Activated CD4-positive, alpha-beta T cell treated with anti-CD3 and anti-CD28 coated beads, Interleukin-2, amount 10 ng/mL, durations not matched to agents 24 days and 14 days (primary cell): ENCODE data around the gene TMEM40. TPM values are rescaled to one million over a fixed set of nuclear protein-coding genes. Genes with fewer than 3 reads are reported as not detected.
"Not testable (repeated sequence)": the region's sequence is repeated elsewhere in the genome, so short reads cannot be mapped to it uniquely, and the experiment has no call there.

Experiments used
- DNase-seq: peaks from one replicate; pipeline ENCODE4 v3.0.0; 2022
- H3K27ac Mint-ChIP-seq: one replicate; pipeline ENCODE4 v1.8.0; 2022; ENCODE audit warnings: mild to moderate bottlenecking, mixed read lengths
- H3K27me3 Mint-ChIP-seq: one replicate; pipeline ENCODE4 v1.8.0; 2022; ENCODE audit warnings: mixed read lengths
- H3K36me3 Mint-ChIP-seq: one replicate; pipeline ENCODE4 v1.8.0; 2022; ENCODE audit warnings: low read depth, mild to moderate bottlenecking, mixed read lengths
- H3K4me1 Mint-ChIP-seq: one replicate; pipeline ENCODE4 v1.8.0; 2021; ENCODE audit warnings: mixed read lengths
- H3K4me3 Mint-ChIP-seq: one replicate; pipeline ENCODE4 v1.8.0; 2022; ENCODE audit warnings: mild to moderate bottlenecking, moderate library complexity, mixed read lengths
- H3K9me3 Mint-ChIP-seq: one replicate; pipeline ENCODE4 v1.8.0; 2021; ENCODE audit warnings: mixed read lengths
- intact Hi-C: fragments of 100-400 bp; cut with micrococcal nuclease; formaldehyde crosslinking; loops from one replicate; pipeline ENCODE4 v1.15.1; 2023
- total RNA-seq: library from RNA; stranded (reverse); gene quantifications from 2 replicates; pipeline ENCODE4 v1.2.3, GENCODE V29; 2022

The TMEM40 gene
- total RNA-seq, 1 donor from 2014 or later, result not detected

DNA sequence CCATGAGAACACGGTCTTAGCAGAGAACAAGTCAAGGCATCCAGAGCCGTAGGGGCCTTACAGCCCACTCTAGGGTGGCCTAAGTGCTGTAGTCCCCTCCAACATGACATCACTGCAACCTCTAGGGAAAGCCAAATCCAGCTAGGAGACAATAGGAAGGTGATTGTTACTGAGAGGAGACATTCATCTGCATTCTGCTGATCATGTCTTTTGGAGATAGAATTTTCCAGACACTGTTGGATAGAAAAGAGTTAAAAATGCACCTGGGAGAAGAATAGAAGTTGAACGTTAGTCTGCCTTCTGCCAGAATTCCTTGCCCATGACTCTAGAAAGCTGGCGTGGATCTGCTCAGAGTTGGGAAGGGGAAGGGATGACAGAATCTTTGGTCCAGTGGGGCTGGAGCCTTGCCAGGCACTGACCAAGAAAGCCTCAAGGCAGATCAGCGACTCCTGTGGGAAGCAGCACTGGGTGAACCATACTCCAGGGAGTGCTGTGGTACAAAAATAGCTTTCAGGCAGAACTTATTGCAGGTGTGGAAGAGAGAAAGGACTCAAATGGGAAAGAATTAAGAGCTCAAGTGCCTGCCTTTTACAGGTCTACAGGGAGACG lies 50.4 kb downstream of the TMEM40 start:
- Mint-ChIP-seq H3K27ac (no peak overlapping the region), H3K4me1 (no peaks in the 10 kb centered on the region), H3K9me3 (no peaks in the 10 kb centered on the region), H3K36me3 (no peaks in the 10 kb centered on the region), H3K27me3 (peaks cover 8% of the 10 kb centered on the region), H3K4me3 (no peak overlapping the region)
- no peak for DNase-seq
- intact Hi-C loops, result loop anchor here (10.0 kb wide), 1 partner anchor 186 kb away; no protein-coding TSS in a partner anchor

DNA sequence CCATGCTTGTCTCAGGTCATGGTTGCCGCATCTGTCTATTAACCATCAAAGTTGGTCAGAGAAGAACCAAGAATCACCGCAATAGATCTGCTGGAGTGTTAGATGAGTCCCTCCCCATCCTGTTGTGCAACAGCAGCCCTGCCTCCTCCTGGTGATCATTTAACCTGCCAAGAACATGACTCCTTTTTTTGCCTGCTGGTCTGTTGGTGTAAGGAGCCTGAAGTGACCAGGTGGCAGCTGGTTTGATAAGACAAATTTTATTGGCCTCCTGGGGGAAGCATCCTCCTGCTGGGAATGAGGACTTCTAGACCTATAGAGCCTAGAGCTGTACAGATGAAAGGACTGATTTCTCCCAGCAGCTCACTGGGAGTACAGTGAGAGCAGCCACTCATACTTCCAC lies 51.6 kb downstream of the TMEM40 start:
- H3K27ac Mint-ChIP-seq, result no peak overlapping the region
- no peaks in the 10 kb centered on the region for H3K36me3 Mint-ChIP-seq
- H3K9me3 Mint-ChIP-seq, result no peaks in the 10 kb centered on the region
- H3K27me3 Mint-ChIP-seq, result peaks cover 8% of the 10 kb centered on the region
- intact Hi-C loops, result loop anchor here (10.0 kb wide), 1 partner anchor 187 kb away; no protein-coding TSS in a partner anchor
- DNase-seq, result no peak
- no peaks in the 10 kb centered on the region for H3K4me1 Mint-ChIP-seq
- no peak overlapping the region for H3K4me3 Mint-ChIP-seq

- DNase-seq, result peak; percentile 89
- intact Hi-C loops, result loop anchor here (10.0 kb wide), 1 partner anchor 188 kb away; no protein-coding TSS in a partner anchor
- Mint-ChIP-seq H3K27ac (no peak overlapping the region), H3K36me3 (no peaks in the 10 kb centered on the region), H3K27me3 (peaks cover 8% of the 10 kb centered on the region), H3K4me1 (no peaks in the 10 kb centered on the region), H3K9me3 (no peaks in the 10 kb centered on the region), H3K4me3 (no peak overlapping the region)
Measured at GRCh38 chr3:12706504-12707253, 52.4 kb downstream of the TMEM40 start.

DNA sequence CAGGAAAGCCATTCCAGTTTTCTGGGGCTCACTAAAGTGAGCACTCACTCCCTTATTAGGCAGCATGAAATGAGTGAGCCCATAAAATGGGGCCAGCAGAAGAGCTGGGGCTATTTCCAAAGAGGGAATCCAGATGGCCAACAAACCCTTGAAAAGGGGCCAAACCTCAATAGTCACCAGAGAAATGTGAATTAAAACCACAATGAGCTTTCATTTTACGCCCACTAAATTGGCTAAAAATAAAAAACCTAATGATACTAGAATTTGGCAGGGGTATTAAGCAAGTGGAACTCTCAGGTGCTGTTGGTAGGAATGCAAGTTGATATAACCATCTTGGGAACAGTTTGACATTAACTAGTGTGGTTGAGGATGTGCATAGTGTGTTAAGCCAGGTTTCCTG lies 53.1 kb downstream of the TMEM40 start:
- no peaks in the 10 kb centered on the region for H3K4me1 Mint-ChIP-seq
- peaks cover 8% of the 10 kb centered on the region for H3K27me3 Mint-ChIP-seq
- no peaks in the 10 kb centered on the region for H3K9me3 Mint-ChIP-seq
- DNase-seq, result no peak
- H3K36me3 Mint-ChIP-seq, result no peaks in the 10 kb centered on the region
- no peak overlapping the region for H3K4me3 Mint-ChIP-seq
- H3K27ac Mint-ChIP-seq, result no peak overlapping the region
- intact Hi-C loops, result loop anchor here (10.0 kb wide), 1 partner anchor 189 kb away; no protein-coding TSS in a partner anchor

- Mint-ChIP-seq H3K9me3 (no peaks in the 10 kb centered on the region), H3K36me3 (no peaks in the 10 kb centered on the region), H3K27me3 (peaks cover 8% of the 10 kb centered on the region), H3K4me3 (no peak overlapping the region), H3K27ac (no peak overlapping the region), H3K4me1 (no peaks in the 10 kb centered on the region)
- intact Hi-C loops, result loop anchor here (10.0 kb wide), 1 partner anchor 189 kb away; no protein-coding TSS in a partner anchor
- no peak for DNase-seq
Measured at GRCh38 chr3:12705374-12705926, 53.6 kb downstream of the TMEM40 start.

- H3K9me3 Mint-ChIP-seq, result no peaks in the 10 kb centered on the region
- no peaks in the 10 kb centered on the region for H3K36me3 Mint-ChIP-seq
- intact Hi-C loops, result loop anchor here (10.0 kb wide), 1 partner anchor 192 kb away; no protein-coding TSS in a partner anchor
- H3K27me3 Mint-ChIP-seq, result peaks cover 1% of the 10 kb centered on the region
- no peak overlapping the region for H3K27ac Mint-ChIP-seq
- H3K4me3 Mint-ChIP-seq, result no peak overlapping the region
- no peaks in the 10 kb centered on the region for H3K4me1 Mint-ChIP-seq
- no peak for DNase-seq
Measured at GRCh38 chr3:12702501-12702900, 56.6 kb downstream of the TMEM40 start.

- not testable (repeated sequence) for H3K9me3 Mint-ChIP-seq, DNase-seq, H3K27ac Mint-ChIP-seq, H3K4me1 Mint-ChIP-seq, H3K27me3 Mint-ChIP-seq, H3K36me3 Mint-ChIP-seq, H3K4me3 Mint-ChIP-seq
- intact Hi-C loops, result loop anchor here (10.0 kb wide), 1 partner anchor 193 kb away; no protein-coding TSS in a partner anchor
Measured at GRCh38 chr3:12701601-12702000, 57.5 kb downstream of the TMEM40 start.

DNA sequence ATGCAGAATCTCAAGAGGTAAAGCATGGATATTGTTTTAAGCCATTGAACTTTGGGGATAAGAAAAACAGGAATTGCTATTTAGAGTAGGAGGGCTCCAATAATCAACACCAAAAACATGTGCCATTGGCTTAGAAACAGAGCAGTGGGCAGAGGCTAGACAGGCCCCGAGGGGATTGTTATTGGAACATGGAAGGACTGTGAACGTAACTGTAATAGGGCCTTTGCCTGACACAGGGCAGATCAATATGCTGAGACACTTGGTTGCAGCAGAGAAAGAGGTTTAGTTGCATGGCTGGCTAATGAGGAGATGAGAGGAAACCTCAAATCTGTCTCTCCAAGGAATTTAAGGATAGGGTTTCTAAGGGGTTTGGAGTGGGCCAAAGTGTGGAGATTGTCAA lies 58.3 kb downstream of the TMEM40 start:
- no peak overlapping the region for H3K4me3 Mint-ChIP-seq
- DNase-seq, result no peak
- no peak overlapping the region for H3K27ac Mint-ChIP-seq

DNA sequence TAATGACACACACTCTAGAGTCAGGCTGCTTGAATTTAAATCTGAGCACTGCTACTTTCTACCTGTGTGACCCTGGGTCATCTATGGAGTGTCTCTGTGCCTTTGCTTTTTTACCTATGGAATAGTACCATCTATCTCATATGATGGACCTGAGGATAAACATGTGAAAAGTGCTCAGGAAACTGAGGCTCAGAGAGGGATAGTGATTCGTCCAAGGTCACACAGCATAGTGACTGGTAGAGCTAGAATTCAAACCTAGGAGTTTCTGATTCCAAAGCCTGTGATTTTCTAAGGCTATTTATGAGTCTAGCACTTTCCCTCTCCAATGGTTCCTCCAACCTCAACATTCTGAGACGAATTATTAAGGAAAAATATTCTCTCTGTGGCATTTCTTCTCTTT lies 63.1 kb downstream of the TMEM40 start:
- H3K27me3 Mint-ChIP-seq, result no peaks in the 10 kb centered on the region
- intact Hi-C loops, result no loop called here
- no peak for DNase-seq
- no peaks in the 10 kb centered on the region for H3K36me3 Mint-ChIP-seq
- H3K4me1 Mint-ChIP-seq, result no peaks in the 10 kb centered on the region
- no peaks in the 10 kb centered on the region for H3K9me3 Mint-ChIP-seq
- no peak overlapping the region for H3K4me3 Mint-ChIP-seq
- no peak overlapping the region for H3K27ac Mint-ChIP-seq

More for the DNA sequence above, 58.3 kb downstream of the TMEM40 start:
- intact Hi-C loops, result loop anchor here (10.0 kb wide), 1 partner anchor 194 kb away; no protein-coding TSS in a partner anchor
- Mint-ChIP-seq H3K9me3 (no peaks in the 10 kb centered on the region), H3K27me3 (peaks cover 1% of the 10 kb centered on the region), H3K4me1 (no peaks in the 10 kb centered on the region), H3K36me3 (no peaks in the 10 kb centered on the region)

- DNase-seq, result no peak
- H3K9me3 Mint-ChIP-seq, result no peaks in the 10 kb centered on the region
- intact Hi-C loops, result no loop called here
- H3K27me3 Mint-ChIP-seq, result no peaks in the 10 kb centered on the region
- no peak overlapping the region for H3K4me3 Mint-ChIP-seq
- H3K27ac Mint-ChIP-seq, result no peak overlapping the region
- H3K36me3 Mint-ChIP-seq, result no peaks in the 10 kb centered on the region
- H3K4me1 Mint-ChIP-seq, result no peaks in the 10 kb centered on the region
Measured at GRCh38 chr3:12695112-12695511, 63.9 kb downstream of the TMEM40 start.

- Mint-ChIP-seq H3K27ac (no peak overlapping the region), H3K4me3 (no peak overlapping the region), H3K4me1 (no peaks in the 10 kb centered on the region), H3K27me3 (no peaks in the 10 kb centered on the region), H3K9me3 (no peaks in the 10 kb centered on the region), H3K36me3 (no peaks in the 10 kb centered on the region)
- intact Hi-C loops, result no loop called here
- no peak for DNase-seq
Measured at GRCh38 chr3:12692444-12692843, 66.6 kb downstream of the TMEM40 start.

- Mint-ChIP-seq H3K4me3 (no peak overlapping the region), H3K27me3 (no peaks in the 10 kb centered on the region), H3K36me3 (no peaks in the 10 kb centered on the region), H3K4me1 (no peaks in the 10 kb centered on the region), H3K27ac (no peak overlapping the region), H3K9me3 (no peaks in the 10 kb centered on the region)
- intact Hi-C loops, result no loop called here
- DNase-seq, result no peak
Measured at GRCh38 chr3:12689997-12690711, 68.9 kb downstream of the TMEM40 start.

DNA sequence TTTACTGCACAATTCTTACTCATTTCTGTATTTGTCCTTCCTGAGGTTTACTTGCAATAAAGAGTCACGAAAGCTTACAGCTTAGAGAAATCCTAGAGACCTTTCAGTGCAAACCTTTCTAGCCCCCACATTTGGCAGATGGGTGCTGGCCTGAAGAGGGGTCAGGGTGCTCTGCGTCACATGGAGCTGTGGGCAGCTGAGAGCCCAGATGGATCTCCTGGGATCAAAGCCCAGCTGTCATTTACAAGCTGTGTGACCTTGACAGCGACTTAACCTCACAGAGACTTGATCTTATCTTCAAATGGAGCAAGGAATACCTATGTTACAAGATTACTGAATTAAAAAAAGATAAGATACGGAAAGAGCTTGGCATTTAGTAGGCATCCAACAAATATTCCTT lies 71.1 kb downstream of the TMEM40 start:
- H3K27me3 Mint-ChIP-seq, result no peaks in the 10 kb centered on the region
- no peak for DNase-seq
- H3K4me1 Mint-ChIP-seq, result no peaks in the 10 kb centered on the region
- intact Hi-C loops, result no loop called here
- H3K27ac Mint-ChIP-seq, result no peak overlapping the region
- no peak overlapping the region for H3K4me3 Mint-ChIP-seq
- no peaks in the 10 kb centered on the region for H3K36me3 Mint-ChIP-seq
- no peaks in the 10 kb centered on the region for H3K9me3 Mint-ChIP-seq

GRCh38 chr3:12686096-12686495 lies 73.0 kb downstream of the TMEM40 start:
- Mint-ChIP-seq H3K27me3 (no peaks in the 10 kb centered on the region), H3K36me3 (no peaks in the 10 kb centered on the region), H3K4me3 (no peak overlapping the region), H3K9me3 (no peaks in the 10 kb centered on the region), H3K27ac (no peak overlapping the region), H3K4me1 (peaks cover 4% of the 10 kb centered on the region)
- no peak for DNase-seq
- intact Hi-C loops, result no loop called here
